CD8-positive, alpha-beta memory T cell (primary cell): ENCODE results near the gene C1QB. TPM values are rescaled to one million over a fixed set of nuclear protein-coding genes. Genes with fewer than 3 reads are reported as not detected.

ENCODE experiments used
- CTCF ChIA-PET: fragments of 350-600 bp; sonication (Branson Sonifier 250); formaldehyde crosslinking; loops from one replicate; lab custom pipeline; 2021; ENCODE audit warnings: antibody characterized with exemption; lab: Charles Lee
- POLR2A ChIA-PET: fragments of 350-600 bp; sonication (Branson Sonifier 250); formaldehyde crosslinking; loops from one replicate; lab custom pipeline; 2021; ENCODE audit warnings: antibody characterized with exemption; lab: Charles Lee
- DNase-seq, 5 donors: peaks; one replicate each; pipeline versions ENCODE4 v3.0.0 to v3.0.0-alpha.2; 2020 to 2022; ENCODE audit warnings: mixed read lengths in 1 of 5
- H3K27ac ChIP-seq: one replicate; pipeline ENCODE4 v1.7.0; 2013; ENCODE audit warnings: low read depth, mild to moderate bottlenecking, low read length, moderate library complexity
- H3K27me3 ChIP-seq: 2 replicates; pipeline ENCODE4 v1.7.0; 2013; ENCODE audit warnings: low read length, mild to moderate bottlenecking; ENCODE audit not compliant: insufficient read depth, poor library complexity, severe bottlenecking
- H3K36me3 ChIP-seq: 2 replicates; pipeline ENCODE4 v1.7.0; 2013; ENCODE audit warnings: mild to moderate bottlenecking, low read length, moderate library complexity; ENCODE audit not compliant: insufficient read depth
- H3K4me1 ChIP-seq: 2 replicates; pipeline ENCODE4 v1.7.0; 2013; ENCODE audit warnings: mild to moderate bottlenecking, low read length, moderate library complexity; ENCODE audit not compliant: insufficient read depth
- H3K4me3 ChIP-seq: 2 replicates; pipeline ENCODE4 v1.7.0; 2013; ENCODE audit warnings: mild to moderate bottlenecking, low read length
- H3K9me3 ChIP-seq: 2 replicates; pipeline ENCODE4 v1.7.0; 2013; ENCODE audit warnings: mild to moderate bottlenecking, low read length
- H3K27ac Mint-ChIP-seq, 8 donors: one replicate each; pipeline ENCODE4 v1.8.0; 2020 to 2021; ENCODE audit warnings: mixed read lengths in 8 of 8, mild to moderate bottlenecking in 6 of 8, inconsistent platforms in 3 of 8, moderate library complexity in 3 of 8
- H3K27me3 Mint-ChIP-seq, 2 donors: one replicate each; pipeline ENCODE4 v1.8.0; 2020 to 2021; ENCODE audit warnings: mixed read lengths in 2 of 2, mild to moderate bottlenecking in 1 of 2, moderate library complexity in 1 of 2
- H3K36me3 Mint-ChIP-seq, 3 donors: one replicate each; pipeline ENCODE4 v1.8.0; 2020 to 2021; ENCODE audit warnings: mixed read lengths in 3 of 3, inconsistent platforms in 1 of 3, mild to moderate bottlenecking in 1 of 3
- H3K4me1 Mint-ChIP-seq, 3 donors: one replicate each; pipeline ENCODE4 v1.8.0; 2020 to 2021; ENCODE audit warnings: mixed read lengths in 3 of 3, inconsistent platforms in 1 of 3, mild to moderate bottlenecking in 1 of 3
- H3K4me3 Mint-ChIP-seq, 7 donors: one replicate each; pipeline ENCODE4 v1.8.0; 2020 to 2021; ENCODE audit warnings: mixed read lengths in 7 of 7, mild to moderate bottlenecking in 6 of 7, moderate library complexity in 4 of 7, inconsistent platforms in 2 of 7
- H3K9me3 Mint-ChIP-seq, 5 donors: one replicate each; pipeline ENCODE4 v1.8.0; 2020 to 2022; ENCODE audit warnings: mixed read lengths in 5 of 5, mild to moderate bottlenecking in 3 of 5, moderate library complexity in 2 of 5, inconsistent platforms in 1 of 5
- polyA plus RNA-seq: library from polyadenylated mRNA; unstranded; fragments of 300-500 nt; fragmentation: Illumina TruSeq; gene quantifications from one replicate; pipeline ENCODE4 v1.2.3, GENCODE V29; 2021
- total RNA-seq, 2 experiments: library from RNA; stranded (reverse); gene quantifications; one replicate each; pipeline ENCODE4 v1.2.3, GENCODE V29; 2021

Gene C1QB
- total and polyA plus RNA-seq, 3 experiments from 2014 or later, result 0.20 to 0.53 TPM; not detected in 1

DNA sequence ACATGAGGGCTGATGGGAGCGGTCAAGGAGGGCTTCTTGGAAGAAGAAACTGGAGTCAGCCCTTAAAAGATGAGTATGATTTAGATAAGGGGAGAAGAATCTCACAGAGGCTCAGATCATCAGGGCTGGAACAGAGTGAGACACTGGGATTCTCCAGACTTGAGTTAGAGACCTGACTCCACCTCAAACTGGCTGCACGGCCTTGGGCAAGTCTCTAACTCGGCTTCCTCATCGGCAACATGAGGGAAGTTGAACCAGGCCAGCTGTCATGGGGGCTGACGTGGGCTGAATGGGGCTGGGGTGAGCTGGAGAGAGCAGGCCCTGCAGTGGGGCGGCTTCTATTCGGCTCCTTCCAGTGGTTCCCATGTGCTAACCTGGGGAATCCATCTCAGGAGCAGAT is 7.1 kb upstream of the C1QB start:
- no peaks in the 10 kb centered on the region for H3K9me3 Mint-ChIP-seq
- Histone ChIP-seq H3K4me1 (no peaks in the 10 kb centered on the region), H3K4me3 (no peak overlapping the region), H3K27me3 (peaks cover 9% of the 10 kb centered on the region), H3K9me3 (no peaks in the 10 kb centered on the region), H3K27ac (no peak overlapping the region), H3K36me3 (no peaks in the 10 kb centered on the region)
- CTCF ChIA-PET, result interaction anchor here (1.2 kb wide), 1 partner anchor 10 kb away, joined by 3 read pairs; no protein-coding TSS in a partner anchor
- POLR2A ChIA-PET, result no interaction called here
- peaks cover 6 to 47% of the 10 kb centered on the region in 2 donors for H3K27me3 Mint-ChIP-seq
- H3K4me3 Mint-ChIP-seq, result no peak overlapping the region
- no peak for DNase-seq
- peak overlapping the region in 2 of 8 donors; percentile 2 to 6 for H3K27ac Mint-ChIP-seq
- no peaks in the 10 kb centered on the region for H3K4me1 Mint-ChIP-seq
- no peaks in the 10 kb centered on the region for H3K36me3 Mint-ChIP-seq

DNA sequence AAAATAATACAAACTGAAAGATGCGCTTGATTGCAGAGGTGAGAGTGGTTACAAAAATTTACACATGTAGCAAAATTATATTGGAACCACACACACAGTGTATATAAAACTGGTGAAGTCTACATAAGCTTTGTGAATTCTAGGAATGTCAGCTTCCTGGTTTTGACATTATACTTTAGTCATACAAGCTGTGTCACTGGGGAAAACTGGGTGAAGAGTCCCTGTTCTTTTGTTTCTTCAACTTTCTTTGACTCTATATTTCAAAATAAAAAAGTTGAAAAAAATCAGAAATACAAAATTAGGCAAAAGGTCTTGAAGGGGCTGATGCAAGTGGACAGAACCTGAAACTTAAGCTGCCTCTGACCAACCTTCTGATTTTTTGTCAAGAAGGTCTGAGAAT is 6.7 kb upstream of the C1QB start:
- Histone ChIP-seq H3K4me3 (no peak overlapping the region), H3K27me3 (peaks cover 5% of the 10 kb centered on the region), H3K4me1 (no peaks in the 10 kb centered on the region), H3K36me3 (no peaks in the 10 kb centered on the region), H3K9me3 (no peaks in the 10 kb centered on the region), H3K27ac (no peak overlapping the region)
- CTCF ChIA-PET, result interaction anchor here (1.2 kb wide), 1 partner anchor 9 kb away, joined by 3 read pairs; no protein-coding TSS in a partner anchor
- Mint-ChIP-seq H3K36me3 (no peaks in the 10 kb centered on the region), H3K4me1 (no peaks in the 10 kb centered on the region), H3K27ac (no peak overlapping the region), H3K4me3 (no peak overlapping the region), H3K27me3 (peaks cover 4 to 43% of the 10 kb centered on the region in 2 donors), H3K9me3 (no peaks in the 10 kb centered on the region)
- POLR2A ChIA-PET, result no interaction called here
- no peak for DNase-seq

GRCh38 chr1:22650089-22650693 is 2.8 kb upstream of the C1QB start:
- H3K4me1 Mint-ChIP-seq, result no peaks in the 10 kb centered on the region
- no peak overlapping the region for H3K4me3 Mint-ChIP-seq
- no peaks in the 10 kb centered on the region for H3K36me3 Mint-ChIP-seq
- Histone ChIP-seq H3K36me3 (no peaks in the 10 kb centered on the region), H3K27ac (no peak overlapping the region), H3K4me3 (no peak overlapping the region), H3K4me1 (no peaks in the 10 kb centered on the region), H3K9me3 (no peaks in the 10 kb centered on the region), H3K27me3 (no peaks in the 10 kb centered on the region)
- no peak for DNase-seq
- H3K9me3 Mint-ChIP-seq, result no peaks in the 10 kb centered on the region
- POLR2A ChIA-PET, result no interaction called here
- H3K27ac Mint-ChIP-seq, result peak overlapping the region in 1 of 8 donors; percentile 1
- peaks cover 6 to 38% of the 10 kb centered on the region in 2 donors for H3K27me3 Mint-ChIP-seq
- CTCF ChIA-PET, result no interaction called here

- Mint-ChIP-seq H3K4me1 (no peaks in the 10 kb centered on the region), H3K27ac (no peak overlapping the region), H3K9me3 (no peaks in the 10 kb centered on the region), H3K36me3 (no peaks in the 10 kb centered on the region), H3K4me3 (no peak overlapping the region), H3K27me3 (peaks cover 6 to 36% of the 10 kb centered on the region in 2 donors)
- H3K36me3 ChIP-seq, result no peaks in the 10 kb centered on the region
- H3K27ac ChIP-seq, result no peak overlapping the region
- no peak overlapping the region for H3K4me3 ChIP-seq
- ChIA-PET CTCF (no interaction called here), POLR2A (no interaction called here)
- H3K4me1 ChIP-seq, result no peaks in the 10 kb centered on the region
- no peak for DNase-seq
- H3K9me3 ChIP-seq, result no peaks in the 10 kb centered on the region
- H3K27me3 ChIP-seq, result no peaks in the 10 kb centered on the region
Observed at GRCh38 chr1:22651941-22652856, 837 bp upstream of the C1QB start.

GRCh38 chr1:22654692-22655091 is 1.7 kb downstream of the C1QB start:
- ChIA-PET CTCF (interaction anchor here (1.1 kb wide), 1 partner anchor 50 kb away, joined by 3 read pairs; no protein-coding TSS in a partner anchor), POLR2A (no interaction called here)
- Mint-ChIP-seq H3K4me1 (no peaks in the 10 kb centered on the region), H3K36me3 (peaks cover 0 to 3% (median 0%) of the 10 kb centered on the region in 3 donors), H3K27ac (no peak overlapping the region), H3K9me3 (no peaks in the 10 kb centered on the region), H3K4me3 (no peak overlapping the region), H3K27me3 (peaks cover 6 to 35% of the 10 kb centered on the region in 2 donors)
- Histone ChIP-seq H3K4me1 (no peaks in the 10 kb centered on the region), H3K4me3 (no peak overlapping the region), H3K27me3 (no peaks in the 10 kb centered on the region), H3K36me3 (no peaks in the 10 kb centered on the region), H3K9me3 (no peaks in the 10 kb centered on the region), H3K27ac (no peak overlapping the region)
- no peak for DNase-seq

DNA sequence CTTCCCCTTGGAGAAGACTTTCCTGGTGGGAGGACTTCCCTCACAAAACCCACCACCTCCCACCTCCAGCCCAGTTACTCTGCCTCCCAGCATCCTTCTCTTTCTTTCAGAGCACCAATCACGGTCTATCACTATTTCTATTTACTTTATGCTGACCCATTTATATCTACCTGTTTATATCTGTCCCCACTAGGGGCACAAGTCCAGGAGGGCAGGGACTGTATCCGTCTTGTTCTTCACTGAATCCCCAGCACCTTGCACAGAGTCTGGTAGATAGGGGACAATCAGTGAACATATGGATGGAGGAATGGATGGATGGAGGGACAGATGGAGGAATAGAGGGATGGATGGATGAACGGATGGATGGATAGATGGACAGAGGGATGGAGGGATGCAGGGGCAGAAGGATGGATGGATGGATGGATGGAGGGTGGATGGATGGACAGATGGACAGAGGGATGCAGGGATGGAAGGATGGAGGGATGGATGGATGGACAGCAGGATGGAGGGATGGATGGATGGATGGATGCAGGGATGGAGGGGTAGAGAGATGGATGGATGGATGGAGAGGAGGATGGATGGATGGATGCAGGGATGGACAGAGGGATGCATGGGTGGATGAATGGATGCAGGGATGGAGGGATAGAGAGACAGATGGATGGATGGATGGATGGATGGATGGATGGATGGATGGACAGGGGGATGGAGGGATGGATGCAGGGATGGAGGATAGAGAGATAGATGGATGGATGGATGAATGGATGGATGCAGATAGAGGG is 5.5 kb downstream of the C1QB start:
- no peaks in the 10 kb centered on the region for H3K4me1 ChIP-seq
- no peaks in the 10 kb centered on the region for H3K36me3 ChIP-seq
- H3K27ac ChIP-seq, result no peak overlapping the region
- Mint-ChIP-seq H3K27ac (peak overlapping the region in 1 of 8 donors; percentile 46), H3K9me3 (no peaks in the 10 kb centered on the region), H3K36me3 (peaks cover 0 to 3% (median 0%) of the 10 kb centered on the region in 3 donors), H3K4me1 (no peaks in the 10 kb centered on the region), H3K4me3 (no peak overlapping the region), H3K27me3 (peaks cover 5 to 32% of the 10 kb centered on the region in 2 donors)
- H3K9me3 ChIP-seq, result no peaks in the 10 kb centered on the region
- H3K27me3 ChIP-seq, result no peaks in the 10 kb centered on the region
- ChIA-PET POLR2A (no interaction called here), CTCF (no interaction called here)
- DNase-seq, result no peak
- H3K4me3 ChIP-seq, result no peak overlapping the region

DNA sequence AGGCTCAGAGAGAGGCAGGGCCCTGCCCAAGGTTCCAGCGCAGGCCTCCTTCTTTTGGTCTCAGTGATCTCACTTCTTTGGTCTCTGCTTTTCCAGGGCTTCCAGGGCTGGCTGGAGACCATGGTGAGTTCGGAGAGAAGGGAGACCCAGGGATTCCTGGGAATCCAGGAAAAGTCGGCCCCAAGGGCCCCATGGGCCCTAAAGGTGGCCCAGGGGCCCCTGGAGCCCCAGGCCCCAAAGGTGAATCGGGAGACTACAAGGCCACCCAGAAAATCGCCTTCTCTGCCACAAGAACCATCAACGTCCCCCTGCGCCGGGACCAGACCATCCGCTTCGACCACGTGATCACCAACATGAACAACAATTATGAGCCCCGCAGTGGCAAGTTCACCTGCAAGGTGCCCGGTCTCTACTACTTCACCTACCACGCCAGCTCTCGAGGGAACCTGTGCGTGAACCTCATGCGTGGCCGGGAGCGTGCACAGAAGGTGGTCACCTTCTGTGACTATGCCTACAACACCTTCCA is 7.7 kb downstream of the C1QB start:
- no peaks in the 10 kb centered on the region for H3K4me1 ChIP-seq
- Mint-ChIP-seq H3K27me3 (peaks cover 2 to 38% of the 10 kb centered on the region in 2 donors), H3K9me3 (no peaks in the 10 kb centered on the region), H3K36me3 (peaks cover 0 to 3% (median 0%) of the 10 kb centered on the region in 3 donors), H3K4me3 (no peak overlapping the region), H3K27ac (no peak overlapping the region), H3K4me1 (no peaks in the 10 kb centered on the region)
- CTCF ChIA-PET, result no interaction called here
- H3K27ac ChIP-seq, result no peak overlapping the region
- H3K36me3 ChIP-seq, result no peaks in the 10 kb centered on the region
- no peak overlapping the region for H3K4me3 ChIP-seq
- DNase-seq, result no peak
- H3K27me3 ChIP-seq, result no peaks in the 10 kb centered on the region
- POLR2A ChIA-PET, result no interaction called here
- H3K9me3 ChIP-seq, result no peaks in the 10 kb centered on the region
